Measurements from ENCODE around the gene OSTC. TPM values are rescaled to one million over a fixed set of nuclear protein-coding genes. Genes with fewer than 3 reads are reported as not detected.

The OSTC gene
- total and polyA plus RNA-seq, 9 of the 15 experiments (the other 6 are each of a cell fraction or from before 2014, with no cell fraction given): 112 to 966 (median 235) TPM

GRCh38 chr4:108620101-108620932 is 30.1 kb upstream of the OSTC start, which contains the start of gene RPL34 (continued):
- TF ChIP-seq ZNF316 (IDR thresholded peaks at IDR 0.05) (no peak), GATA2 (CRISPR knock-in tag; IDR thresholded peaks at IDR 0.05) (no peak), HNRNPLL (IDR thresholded peaks at IDR 0.05; ENCODE audit: low read depth, low read length, poor library complexity, severe bottlenecking) (peak; percentile 84), ZNF586 (CRISPR knock-in tag; conservative IDR thresholded peaks at IDR 0.05) (no peak), TSHZ1 (CRISPR knock-in tag; IDR thresholded peaks at IDR 0.05) (no peak), ZNF707 (CRISPR knock-in tag; conservative IDR thresholded peaks at IDR 0.05) (no peak), ZBTB26 (CRISPR knock-in tag; IDR thresholded peaks at IDR 0.05) (no peak), ZNF395 (CRISPR knock-in tag; IDR thresholded peaks at IDR 0.05) (0 out of 2 replicates have a peak, but pooled peaks have one; percentile 29), GABPB2 (CRISPR knock-in tag; conservative IDR thresholded peaks at IDR 0.05) (no peak), KAT8 (IDR thresholded peaks at IDR 0.05; ENCODE audit: low read depth) (no peak), SIX5 (IDR thresholded peaks at IDR 0.05; ENCODE audit: borderline replicate concordance in 1 of 2, insufficient read depth in 1 of 2, low read depth in 1 of 2, low read length in 2 of 2) (peak; percentile 45 to 47; a peak in 2 of 4 replicates), CHD4 (IDR thresholded peaks at IDR 0.05; ENCODE audit: insufficient read depth, insufficient replicate concordance, low read depth, low read length, poor library complexity, severe bottlenecking) (no peak), ZMIZ1 (IDR thresholded peaks at IDR 0.05; ENCODE audit: low read depth in 2 of 2, low read length in 2 of 2) (no peak; a peak in 1 of 4 replicates), RBM17 (IDR thresholded peaks at IDR 0.05; ENCODE audit: borderline replicate concordance, low read depth, low read length) (no peak), IRF2 (CRISPR knock-in tag; IDR thresholded peaks at IDR 0.05) (no peak), MXI1 (IDR thresholded peaks at IDR 0.05; ENCODE audit: low read depth, low read length) (peak; percentile 24; the same call in 1 of the 2 replicates), ZEB2 (IDR thresholded peaks at IDR 0.05) (no peak)
